Gastroesophageal sphincter (tissue), 4 donors: ENCODE results near the gene SPATA25. TPM values are rescaled to one million over a fixed set of nuclear protein-coding genes. Genes with fewer than 3 reads are reported as not detected.
"Not testable (repeated sequence)": the region's sequence is repeated elsewhere in the genome, so short reads cannot be mapped to it uniquely, and the experiment has no call there.

Source experiments
- ATAC-seq: fragments of 150-250 bp; one replicate; pipeline ENCODE4 v1.9.1; 2016; ENCODE audit warnings: mild to moderate bottlenecking, moderate library complexity
- H3K27ac ChIP-seq, 4 donors: fragments of 200-600 bp; sonication (generic) in 3 of 4; 1 replicate in 3 of 4; 2 replicates in 1 of 4; pipeline ENCODE4 v1.5.1; 2016 to 2019
- H3K27me3 ChIP-seq: fragments of 200-600 bp; sonication (generic); one replicate; pipeline ENCODE4 v1.5.1; 2019
- H3K36me3 ChIP-seq, 2 donors: fragments of 200-600 bp; sonication (generic); one replicate each; pipeline ENCODE4 v1.5.1; 2019; ENCODE audit warnings: control low read depth in 1 of 2
- H3K4me1 ChIP-seq, 3 donors: fragments of 200-600 bp; sonication (generic); 1 replicate in 2 of 3; 2 replicates in 1 of 3; pipeline ENCODE4 v1.5.1; 2016 to 2019; ENCODE audit warnings: control low read depth in 2 of 3
- H3K4me3 ChIP-seq, 2 donors: fragments of 200-600 bp; sonication (generic); one replicate each; pipeline ENCODE4 v1.5.1; 2019; ENCODE audit warnings: mild to moderate bottlenecking in 1 of 2, moderate library complexity in 1 of 2
- H3K9me3 ChIP-seq, 3 donors: fragments of 200-600 bp; sonication (generic); one replicate each; pipeline ENCODE4 v1.5.1; 2017 to 2019; ENCODE audit warnings: control low read depth in 2 of 3
- EP300 ChIP-seq: sonication (generic); formaldehyde crosslinking; IDR thresholded peaks from one replicate; pipeline ENCODE4 v1.6.1; 2017; ENCODE audit warnings: antibody characterized with exemption, mild to moderate bottlenecking
- POLR2A ChIP-seq, 2 donors: fragments of 450-650 bp; IDR thresholded peaks; one replicate each; pipeline ENCODE4 v1.6.1; 2017; ENCODE audit warnings: antibody characterized with exemption in 2 of 2, mild to moderate bottlenecking in 2 of 2, moderate library complexity in 1 of 2
- POLR2AphosphoS5 ChIP-seq: sonication (generic); formaldehyde crosslinking; IDR thresholded peaks from one replicate; pipeline ENCODE4 v1.6.1; 2017; ENCODE audit warnings: antibody characterized with exemption
- WGBS, 2 donors: methylation state at CpG; one replicate each; pipeline ENCODE4 v1.1.5; 2018; ENCODE audit warnings: low coverage in 1 of 2; 5-methylcytosine and 5-hydroxymethylcytosine counted together
- total RNA-seq, 4 donors: library from RNA; depleted of rRNA; stranded (reverse); fragments of >200 nt; gene quantifications; one replicate each; pipeline ENCODE4 v1.1.0, GENCODE V29; 2016
- TF ChIP-seq, protein P1 (sequence below), 4 experiments: fragments of 200-600 bp in 2 of 4; fragments of 450-650 bp in 2 of 4; sonication (generic) in 1 of 4; IDR thresholded peaks; one replicate each; pipeline ENCODE4 v1.5.1; 2017 to 2019; ENCODE audit warnings: antibody characterized with exemption in 4 of 4, mild to moderate bottlenecking in 2 of 4, moderate library complexity in 2 of 4

SPATA25 gene
- total RNA-seq, 4 donors from 2014 or later: 4.2 to 7.9 (median 5.1) TPM; not detected in 1

DNA sequence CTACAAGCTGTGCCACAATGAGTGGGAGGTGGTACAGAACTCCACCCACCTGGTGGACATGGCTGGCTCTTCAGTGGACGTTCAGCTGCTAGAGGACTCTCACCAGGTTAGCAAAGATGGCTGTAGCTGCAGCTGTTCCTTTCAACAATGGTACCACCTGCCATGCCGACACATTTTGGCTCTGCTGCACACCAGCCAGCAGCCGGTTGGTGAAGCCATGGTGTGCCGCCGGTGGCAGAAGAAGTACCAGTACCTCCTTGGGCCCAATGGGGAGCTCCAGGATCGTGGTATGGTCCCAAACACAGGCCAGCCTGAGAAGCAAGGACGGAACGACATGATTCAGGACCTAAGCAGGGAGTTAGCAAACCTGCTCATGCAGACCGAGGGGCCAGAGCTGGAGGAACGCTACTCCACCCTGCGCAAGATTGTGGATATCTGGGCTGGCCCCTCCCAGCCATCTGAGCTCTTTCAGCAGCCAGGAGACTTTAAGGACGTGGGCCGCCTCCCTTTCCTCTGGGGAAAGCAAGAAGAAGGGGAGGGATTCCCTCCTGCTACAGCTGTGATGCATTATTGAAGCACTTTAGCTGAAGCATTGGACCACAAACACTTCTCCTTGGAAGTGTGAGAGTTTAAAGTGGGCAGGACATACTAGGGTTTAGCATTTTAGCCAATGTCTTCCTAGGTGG lies 9.2 kb downstream of the SPATA25 start:
- Histone ChIP-seq H3K36me3 (peaks cover 0 to 34% of the 10 kb centered on the region in 2 donors), H3K27ac (peak overlapping the region in 2 of 4 donors; percentile 23 to 57), H3K4me3 (no peak overlapping the region), H3K4me1 (peaks cover 0 to 27% (median 6%) of the 10 kb centered on the region in 3 donors), H3K27me3 (no peaks in the 10 kb centered on the region), H3K9me3 (no peaks in the 10 kb centered on the region)
- 80% methylated on average over 2 of the region's 13 CpGs; no CpG with 5 or more reads in 1 of the 2 donors for WGBS, 2 donors
- ATAC-seq: peak; percentile 46
- TF ChIP-seq, protein P1, sequence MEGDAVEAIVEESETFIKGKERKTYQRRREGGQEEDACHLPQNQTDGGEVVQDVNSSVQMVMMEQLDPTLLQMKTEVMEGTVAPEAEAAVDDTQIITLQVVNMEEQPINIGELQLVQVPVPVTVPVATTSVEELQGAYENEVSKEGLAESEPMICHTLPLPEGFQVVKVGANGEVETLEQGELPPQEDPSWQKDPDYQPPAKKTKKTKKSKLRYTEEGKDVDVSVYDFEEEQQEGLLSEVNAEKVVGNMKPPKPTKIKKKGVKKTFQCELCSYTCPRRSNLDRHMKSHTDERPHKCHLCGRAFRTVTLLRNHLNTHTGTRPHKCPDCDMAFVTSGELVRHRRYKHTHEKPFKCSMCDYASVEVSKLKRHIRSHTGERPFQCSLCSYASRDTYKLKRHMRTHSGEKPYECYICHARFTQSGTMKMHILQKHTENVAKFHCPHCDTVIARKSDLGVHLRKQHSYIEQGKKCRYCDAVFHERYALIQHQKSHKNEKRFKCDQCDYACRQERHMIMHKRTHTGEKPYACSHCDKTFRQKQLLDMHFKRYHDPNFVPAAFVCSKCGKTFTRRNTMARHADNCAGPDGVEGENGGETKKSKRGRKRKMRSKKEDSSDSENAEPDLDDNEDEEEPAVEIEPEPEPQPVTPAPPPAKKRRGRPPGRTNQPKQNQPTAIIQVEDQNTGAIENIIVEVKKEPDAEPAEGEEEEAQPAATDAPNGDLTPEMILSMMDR (IDR thresholded peaks at IDR 0.05): no peak
- TF ChIP-seq EP300 (no peak), POLR2A (IDR thresholded peaks at IDR 0.05) (no peak), POLR2AphosphoS5 (no peak)

DNA sequence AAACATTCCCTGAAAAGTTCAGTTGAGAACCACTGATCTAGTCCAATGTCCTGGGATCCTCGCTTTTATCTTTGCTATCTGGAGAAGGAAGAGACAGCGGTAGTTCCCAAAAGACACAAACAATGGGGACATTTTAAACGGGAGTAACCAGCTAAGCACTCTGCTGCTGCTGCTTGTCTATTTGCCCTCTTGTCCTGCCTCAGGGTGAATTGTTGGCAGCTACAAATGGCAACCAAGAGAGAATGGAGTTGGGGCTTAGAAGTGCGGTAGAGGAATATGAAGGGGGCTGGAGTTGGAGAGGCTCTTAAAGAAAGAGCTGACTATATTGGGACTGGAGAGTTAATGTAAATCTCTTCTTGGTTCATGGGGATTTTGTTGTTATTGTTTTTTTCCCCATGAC lies 12.8 kb downstream of the SPATA25 start:
- no peak overlapping the region for H3K4me3 ChIP-seq
- no peaks in the 10 kb centered on the region for H3K9me3 ChIP-seq
- TF ChIP-seq POLR2A (IDR thresholded peaks at IDR 0.05): no peak
- TF ChIP-seq POLR2AphosphoS5: no peak
- no peak for TF ChIP-seq EP300
- TF ChIP-seq, protein P1 (IDR thresholded peaks at IDR 0.05): no peak
- H3K27me3 ChIP-seq: no peaks in the 10 kb centered on the region
- H3K4me1 ChIP-seq: no peaks in the 10 kb centered on the region
- H3K27ac ChIP-seq: no peak overlapping the region
- no peak for ATAC-seq
- H3K36me3 ChIP-seq: peaks cover 0 to 31% of the 10 kb centered on the region in 2 donors
- WGBS, 2 donors: 66 to 77% methylated on average over 3 to 4 of the region's 4 CpGs

DNA sequence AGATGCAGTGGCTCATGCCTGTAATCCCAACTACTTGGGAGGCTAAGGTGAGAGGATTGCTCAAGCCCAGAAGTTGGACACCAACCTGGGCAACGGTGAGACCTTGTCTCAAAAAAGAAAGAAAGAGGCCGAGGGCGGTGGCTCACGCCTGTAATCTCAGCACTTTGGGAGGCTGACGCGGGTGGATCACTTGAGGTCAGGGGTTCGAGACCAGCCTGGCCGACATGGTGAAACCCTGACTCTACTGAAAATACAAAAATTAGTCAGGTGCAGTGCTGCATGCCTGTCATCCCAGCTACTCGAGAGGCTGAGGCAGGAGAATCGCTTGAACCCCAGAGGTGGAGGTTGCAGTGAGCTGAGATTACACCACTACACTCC lies 13.3 kb downstream of the SPATA25 start:
- not testable (repeated sequence) for ATAC-seq, H3K9me3 ChIP-seq, H3K4me1 ChIP-seq, H3K4me3 ChIP-seq, H3K27ac ChIP-seq, H3K27me3 ChIP-seq
- H3K36me3 ChIP-seq: peaks cover 0 to 31% of the 10 kb centered on the region in 2 donors
- 100% methylated on average over 1 of the region's 10 CpGs; no CpG with 5 or more reads in 1 of the 2 donors for WGBS, 2 donors

DNA sequence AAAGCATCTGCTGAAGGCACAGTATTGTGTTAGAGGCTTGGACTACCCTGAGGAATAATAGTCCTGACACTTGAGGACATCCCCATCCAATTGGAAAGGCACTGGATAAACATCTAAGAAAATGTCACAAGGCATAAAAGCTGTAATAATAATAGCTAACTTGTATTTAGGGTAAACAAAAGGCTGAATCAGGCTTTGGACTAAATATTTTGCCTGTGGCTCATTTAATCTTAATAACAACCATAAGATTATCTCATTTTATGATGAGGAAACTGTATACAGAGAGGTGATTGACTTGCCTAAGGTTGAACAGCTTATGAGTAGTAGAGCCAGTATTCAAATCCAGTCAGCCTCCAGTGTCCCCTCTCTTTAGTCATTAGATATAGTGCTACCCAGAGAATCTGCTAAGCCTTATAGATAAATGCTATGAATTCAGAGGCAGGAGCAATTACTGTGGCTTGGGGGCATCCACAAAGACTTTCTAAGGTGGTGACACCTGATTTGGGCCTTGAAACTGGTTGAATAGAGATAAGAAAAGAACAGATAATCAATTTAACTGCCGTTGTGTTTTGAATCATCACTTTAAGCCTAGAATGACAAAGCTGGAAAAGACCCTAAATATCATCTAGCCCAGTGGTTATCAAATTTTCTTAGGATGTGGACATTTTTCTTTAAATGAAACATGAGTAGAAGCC lies 13.9 kb downstream of the SPATA25 start:
- no peak for ATAC-seq
- Histone ChIP-seq H3K9me3 (no peaks in the 10 kb centered on the region), H3K4me3 (no peak overlapping the region), H3K27me3 (no peaks in the 10 kb centered on the region), H3K36me3 (peaks cover 0 to 30% of the 10 kb centered on the region in 2 donors), H3K27ac (no peak overlapping the region), H3K4me1 (no peaks in the 10 kb centered on the region)
- WGBS, 2 donors: 63 to 91% methylated on average over 1 of the region's 1 CpG
- TF ChIP-seq POLR2A (IDR thresholded peaks at IDR 0.05) (no peak), EP300 (no peak), POLR2AphosphoS5 (no peak)
- TF ChIP-seq, protein P1 (IDR thresholded peaks at IDR 0.05): no peak

DNA sequence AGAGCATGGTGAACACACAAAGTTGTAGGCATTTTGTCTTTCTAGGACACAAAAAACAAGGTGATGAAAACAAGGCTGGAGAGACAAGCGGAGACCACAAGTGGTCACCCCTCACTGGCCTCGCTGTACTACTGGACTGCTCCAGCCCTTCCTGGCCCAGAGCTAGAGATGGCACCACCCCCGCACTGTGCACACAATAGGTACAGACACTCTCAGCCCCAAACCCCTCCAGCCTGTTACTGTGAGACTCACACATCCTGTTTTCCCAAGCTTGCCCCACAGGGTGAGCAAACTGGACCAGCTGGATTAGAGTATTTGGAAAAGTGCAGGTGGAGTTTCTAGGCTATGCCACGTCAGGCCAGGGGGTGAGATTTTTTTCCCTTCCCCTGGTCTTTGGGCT lies 14.8 kb downstream of the SPATA25 start:
- 85 to 94% methylated on average over 3 of the region's 4 CpGs for WGBS, 2 donors

More for the DNA sequence above, 14.8 kb downstream of the SPATA25 start:
- no peak overlapping the region for H3K4me3 ChIP-seq
- H3K27me3 ChIP-seq: no peaks in the 10 kb centered on the region
- peaks cover 0 to 7% (median 0%) of the 10 kb centered on the region in 3 donors for H3K4me1 ChIP-seq
- no peak for ATAC-seq
- TF ChIP-seq, protein P1 (IDR thresholded peaks at IDR 0.05): no peak
- TF ChIP-seq POLR2A (IDR thresholded peaks at IDR 0.05): no peak
- no peak for TF ChIP-seq POLR2AphosphoS5
- no peak for TF ChIP-seq EP300
- H3K36me3 ChIP-seq: peaks cover 0 to 21% of the 10 kb centered on the region in 2 donors
- no peaks in the 10 kb centered on the region for H3K9me3 ChIP-seq
- no peak overlapping the region for H3K27ac ChIP-seq
